AG10803 (cell line): ENCODE results near the gene FARP1.

Source experiments
- DNase-seq: peaks from one replicate; pipeline ENCODE4 v3.0.0; 2010; ENCODE audit warnings: low read depth
- H3K4me3 ChIP-seq: 2 replicates; pipeline ENCODE4 v1.5.1; 2011; ENCODE audit warnings: mild to moderate bottlenecking, low read length, control low read depth
- TF ChIP-seq, protein P1 (sequence below): conservative IDR thresholded peaks from 2 replicates; pipeline ENCODE4 v1.5.1; 2011; ENCODE audit warnings: mild to moderate bottlenecking, low read length, control low read depth, inconsistent platforms

Gene FARP1

DNA sequence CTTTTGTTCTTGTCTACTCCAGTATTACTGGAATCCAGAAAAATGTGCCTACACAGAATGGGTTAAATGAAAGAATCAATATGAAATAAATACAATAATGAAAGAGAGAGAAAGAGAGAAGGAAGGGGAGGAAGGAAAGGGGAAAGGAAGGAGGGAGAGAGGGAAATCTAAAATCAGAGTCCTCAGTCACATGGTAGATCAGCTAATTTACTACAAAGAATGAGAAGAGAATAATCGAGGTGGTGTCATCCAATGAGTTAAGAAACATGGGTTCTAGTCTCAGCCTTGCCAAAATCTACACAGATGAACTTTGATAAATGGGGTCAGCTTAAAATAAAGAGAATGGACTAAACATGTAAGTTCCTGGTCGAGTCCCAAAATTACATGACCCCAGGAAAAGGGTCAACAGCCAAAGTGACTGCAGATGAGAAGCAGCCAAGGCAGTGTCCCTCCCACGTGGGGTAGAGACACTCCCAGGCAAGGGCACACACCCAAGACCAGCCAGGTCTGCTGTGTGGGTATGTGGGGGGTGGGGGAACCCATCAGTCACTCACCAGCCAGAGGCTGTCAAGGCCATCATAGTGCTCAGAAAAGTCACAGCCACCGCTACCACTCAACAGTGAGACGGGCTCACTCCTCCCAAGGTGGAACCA is 330.4 kb downstream of the FARP1 start:
- H3K4me3 ChIP-seq: no peak overlapping the region
- DNase-seq: no peak
- TF ChIP-seq, protein P1, sequence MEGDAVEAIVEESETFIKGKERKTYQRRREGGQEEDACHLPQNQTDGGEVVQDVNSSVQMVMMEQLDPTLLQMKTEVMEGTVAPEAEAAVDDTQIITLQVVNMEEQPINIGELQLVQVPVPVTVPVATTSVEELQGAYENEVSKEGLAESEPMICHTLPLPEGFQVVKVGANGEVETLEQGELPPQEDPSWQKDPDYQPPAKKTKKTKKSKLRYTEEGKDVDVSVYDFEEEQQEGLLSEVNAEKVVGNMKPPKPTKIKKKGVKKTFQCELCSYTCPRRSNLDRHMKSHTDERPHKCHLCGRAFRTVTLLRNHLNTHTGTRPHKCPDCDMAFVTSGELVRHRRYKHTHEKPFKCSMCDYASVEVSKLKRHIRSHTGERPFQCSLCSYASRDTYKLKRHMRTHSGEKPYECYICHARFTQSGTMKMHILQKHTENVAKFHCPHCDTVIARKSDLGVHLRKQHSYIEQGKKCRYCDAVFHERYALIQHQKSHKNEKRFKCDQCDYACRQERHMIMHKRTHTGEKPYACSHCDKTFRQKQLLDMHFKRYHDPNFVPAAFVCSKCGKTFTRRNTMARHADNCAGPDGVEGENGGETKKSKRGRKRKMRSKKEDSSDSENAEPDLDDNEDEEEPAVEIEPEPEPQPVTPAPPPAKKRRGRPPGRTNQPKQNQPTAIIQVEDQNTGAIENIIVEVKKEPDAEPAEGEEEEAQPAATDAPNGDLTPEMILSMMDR: no peak

DNA sequence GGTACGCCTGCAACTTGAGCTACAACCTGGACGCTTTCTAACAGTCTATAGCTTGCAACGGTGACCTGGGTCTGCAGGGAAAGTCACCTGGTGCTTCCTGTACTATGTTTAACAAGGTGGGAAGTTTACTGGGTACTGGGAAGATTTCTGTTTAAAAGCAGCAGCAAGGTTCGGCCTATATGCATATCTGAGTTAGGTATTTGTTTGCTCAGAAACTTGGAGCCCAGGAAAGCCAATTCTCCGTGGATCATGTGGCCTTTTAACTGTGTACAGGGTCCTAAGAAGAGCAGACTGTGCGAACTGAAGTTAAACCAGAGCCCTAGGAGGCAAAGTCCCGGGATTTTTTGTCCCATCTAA is 330.9 kb downstream of the FARP1 start:
- no peak for DNase-seq
- H3K4me3 ChIP-seq: no peak overlapping the region
- TF ChIP-seq, protein P1: no peak

DNA sequence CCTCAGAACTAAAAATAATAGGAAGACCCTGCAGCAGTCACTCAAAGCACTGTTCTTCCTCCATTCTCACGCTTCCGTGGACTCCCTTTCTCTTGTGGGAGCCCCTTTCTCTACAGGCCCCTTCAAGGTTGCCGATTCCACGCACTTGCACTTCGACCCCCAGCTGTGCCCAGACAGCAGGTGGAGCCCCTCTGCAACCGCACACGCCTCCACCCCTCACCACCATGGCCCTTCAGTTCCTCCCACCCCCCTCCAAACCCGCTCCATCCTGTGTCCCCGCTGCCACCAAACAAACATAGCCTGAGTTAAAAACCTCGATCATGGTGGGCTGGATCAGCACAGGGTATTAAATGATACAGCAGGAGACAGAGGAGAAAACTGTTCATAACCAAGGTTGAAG is 331.4 kb downstream of the FARP1 start:
- TF ChIP-seq, protein P1: no peak
- H3K4me3 ChIP-seq: no peak overlapping the region
- no peak for DNase-seq

DNA sequence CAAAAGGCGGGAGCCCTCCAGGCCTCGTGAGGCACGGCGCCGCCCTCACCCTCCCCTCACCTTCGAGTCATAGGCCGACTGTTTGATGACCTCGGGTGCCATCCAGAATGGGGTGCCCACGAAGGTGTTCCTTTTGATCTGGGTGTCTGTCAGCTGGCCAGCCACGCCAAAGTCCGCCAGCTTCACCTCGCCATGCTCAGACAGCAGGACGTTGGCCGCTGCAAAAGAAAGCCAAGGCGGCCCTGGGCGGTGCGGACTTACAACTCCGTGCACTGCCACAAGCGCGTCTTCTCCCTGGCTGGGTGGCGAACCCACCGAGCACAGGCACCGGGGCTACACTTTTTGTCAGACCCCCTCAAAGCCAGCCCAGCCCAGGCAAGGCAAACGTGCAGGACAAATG is 331.9 kb downstream of the FARP1 start:
- TF ChIP-seq, protein P1: no peak
- no peak for DNase-seq
- H3K4me3 ChIP-seq: no peak overlapping the region

DNA sequence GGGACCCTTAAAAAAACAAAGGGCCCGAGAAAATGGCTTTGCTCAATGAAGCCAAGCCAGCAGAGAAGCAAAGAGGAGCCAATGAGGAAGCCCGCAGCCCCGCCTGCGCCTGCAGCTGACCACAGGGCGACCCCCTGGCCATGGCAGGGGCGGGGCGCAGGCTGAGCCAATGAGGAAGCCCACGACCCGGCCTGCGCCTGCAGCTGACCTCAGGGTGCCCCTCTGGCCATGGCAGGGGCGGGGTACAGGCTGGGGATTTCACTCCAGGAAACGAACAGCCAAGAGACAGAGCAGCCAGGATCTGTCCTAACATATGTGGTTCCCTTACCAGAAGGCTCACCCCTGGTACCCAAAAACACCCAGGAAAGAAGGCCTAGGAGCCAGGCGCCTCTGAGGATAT is 332.6 kb downstream of the FARP1 start:
- TF ChIP-seq, protein P1: no peak
- no peak for DNase-seq
- H3K4me3 ChIP-seq: no peak overlapping the region

DNA sequence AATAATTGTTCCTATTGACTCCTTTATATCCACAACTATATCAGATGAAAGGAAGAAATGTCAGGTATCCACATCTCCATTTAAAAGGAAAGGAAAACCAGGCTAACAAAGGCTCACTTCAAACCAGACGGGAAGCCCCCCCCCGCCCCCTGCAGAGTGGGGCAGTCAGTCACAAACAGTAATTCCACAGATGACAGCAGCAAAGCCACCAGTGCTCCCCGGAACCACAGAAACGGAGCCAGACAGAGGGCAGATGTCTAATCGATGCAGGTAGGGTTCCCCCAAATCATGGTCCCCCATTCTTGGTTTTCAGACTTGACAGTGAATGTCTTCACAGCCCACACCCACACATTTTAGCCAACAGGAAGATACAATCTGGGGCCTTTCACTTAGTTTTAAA is 333.2 kb downstream of the FARP1 start:
- no peak for DNase-seq
- no peak overlapping the region; the same call in 1 of the 2 replicates for H3K4me3 ChIP-seq
- TF ChIP-seq, protein P1: no peak

DNA sequence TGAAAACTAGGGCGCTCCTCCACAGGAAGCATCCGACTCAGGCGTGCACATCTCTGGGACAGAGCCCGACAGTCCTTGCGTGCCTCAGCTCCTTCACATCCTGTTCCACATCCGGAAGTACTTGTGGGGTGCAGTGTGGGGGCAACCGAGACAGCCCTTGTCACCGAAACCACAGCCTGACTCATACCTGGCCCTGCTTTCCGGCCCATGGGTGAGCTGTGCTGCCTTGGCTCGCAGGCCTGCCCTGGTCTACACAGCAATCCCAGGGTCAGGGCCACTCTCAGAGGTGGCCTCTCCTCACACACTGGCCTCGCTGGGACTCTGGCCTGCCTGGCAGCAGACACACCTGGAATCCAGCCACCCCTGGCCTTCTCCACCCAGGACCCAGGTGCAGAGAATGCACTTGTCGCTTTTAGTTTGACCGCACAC is 333.7 kb downstream of the FARP1 start:
- H3K4me3 ChIP-seq: no peak overlapping the region; the same call in 1 of the 2 replicates
- TF ChIP-seq, protein P1: no peak
- peak; percentile 95 for DNase-seq
